DND-41 (cell line): ENCODE measurements around the gene MYO5C.

Source experiments
- ATAC-seq: fragments of 200-7000 bp; cut with Tn5 transposase; 3 replicates; pipeline ENCODE4 v1.9.1; 2021; ENCODE audit warnings: low read depth; ENCODE audit not compliant: insufficient read depth
- DNase-seq: peaks from one replicate; pipeline ENCODE4 v3.0.0-alpha.2; 2020
- H2AFZ ChIP-seq: 2 replicates; pipeline ENCODE4 v1.6.0; 2012; ENCODE audit warnings: low read depth, low read length
- H3K27ac ChIP-seq: 2 replicates; pipeline ENCODE4 v1.5.1; 2012; ENCODE audit warnings: low read length, inconsistent platforms
- H3K27me3 ChIP-seq: fragments of 200-600 bp; sonication (generic); 2 replicates; pipeline ENCODE4 v1.6.0; 2012; ENCODE audit warnings: low read length, mild to moderate bottlenecking, inconsistent platforms; ENCODE audit not compliant: insufficient read depth, poor library complexity
- H3K36me3 ChIP-seq: 2 replicates; pipeline ENCODE4 v1.5.1; 2012; ENCODE audit warnings: low read length, inconsistent platforms; ENCODE audit not compliant: insufficient read depth
- H3K4me1 ChIP-seq: 2 replicates; pipeline ENCODE4 v1.5.1; 2012; ENCODE audit warnings: mild to moderate bottlenecking, low read length; ENCODE audit not compliant: insufficient read depth
- H3K4me2 ChIP-seq: 2 replicates; pipeline ENCODE4 v1.6.0; 2012; ENCODE audit warnings: mild to moderate bottlenecking, moderate library complexity, low read length, inconsistent platforms; ENCODE audit not compliant: insufficient read depth
- H3K4me3 ChIP-seq, 2 experiments: fragments of 200-600 bp in 1 of 2; shearing (Covaris generic) in 1 of 2; 2 replicates each; pipeline ENCODE4 v1.5.1; 2012 to 2016; ENCODE audit warnings: inconsistent platforms in 2 of 2, low read length in 2 of 2, mild to moderate bottlenecking in 2 of 2, low read depth in 1 of 2, moderate library complexity in 1 of 2
- H3K79me2 ChIP-seq: 2 replicates; pipeline ENCODE4 v1.6.0; 2012; ENCODE audit warnings: low read length, inconsistent platforms; ENCODE audit not compliant: insufficient read depth
- H3K9ac ChIP-seq: 2 replicates; pipeline ENCODE4 v1.6.0; 2012; ENCODE audit warnings: low read depth, mild to moderate bottlenecking, inconsistent platforms, low read length, moderate library complexity
- H3K9me3 ChIP-seq: 2 replicates; pipeline ENCODE4 v1.5.1; 2012; ENCODE audit warnings: low read length, moderate library complexity, mild to moderate bottlenecking, inconsistent platforms; ENCODE audit not compliant: insufficient read depth, severe bottlenecking
- H4K20me1 ChIP-seq: 2 replicates; pipeline ENCODE4 v1.6.0; 2012; ENCODE audit warnings: low read length; ENCODE audit not compliant: insufficient read depth
- CTCF ChIP-seq: IDR thresholded peaks from 2 replicates; pipeline ENCODE4 v1.5.1; 2012; ENCODE audit warnings: borderline replicate concordance, low read length, moderate library complexity, mild to moderate bottlenecking; ENCODE audit not compliant: poor library complexity, severe bottlenecking; ENCODE audit errors: extremely low read depth
- EZH2 ChIP-seq: IDR thresholded peaks from 3 replicates; pipeline ENCODE4 v1.6.1; 2012; ENCODE audit warnings: borderline replicate concordance, low read depth, mild to moderate bottlenecking, moderate library complexity, low read length, inconsistent platforms; ENCODE audit not compliant: severe bottlenecking

The MYO5C gene

GRCh38 chr15:52208306-52208946, 87.2 kb downstream of the MYO5C start:
- Histone ChIP-seq H3K27me3 (no peaks in the 10 kb centered on the region), H3K4me2 (no peak overlapping the region), H3K9ac (no peak overlapping the region), H3K4me3 (no peak overlapping the region), H2AFZ (no peak overlapping the region), H4K20me1 (no peaks in the 10 kb centered on the region), H3K27ac (no peak overlapping the region), H3K4me1 (no peaks in the 10 kb centered on the region), H3K36me3 (no peaks in the 10 kb centered on the region), H3K9me3 (no peaks in the 10 kb centered on the region), H3K79me2 (no peaks in the 10 kb centered on the region)
- peak; percentile 89 for ATAC-seq
- peak; percentile 84 for TF ChIP-seq CTCF
- no peak for TF ChIP-seq EZH2
- peak; percentile 71 for DNase-seq

GRCh38 chr15:52207191-52207590, 88.4 kb downstream of the MYO5C start:
- H3K27me3 ChIP-seq, result no peaks in the 10 kb centered on the region
- H3K9me3 ChIP-seq, result no peaks in the 10 kb centered on the region
- TF ChIP-seq EZH2, result no peak
- H3K79me2 ChIP-seq, result no peaks in the 10 kb centered on the region
- H3K4me3 ChIP-seq, result no peak overlapping the region
- H3K4me1 ChIP-seq, result no peaks in the 10 kb centered on the region
- no peak overlapping the region for H3K9ac ChIP-seq
- no peak overlapping the region for H2AFZ ChIP-seq
- DNase-seq (no peak), ATAC-seq (no peak)
- no peak overlapping the region for H3K27ac ChIP-seq
- H3K36me3 ChIP-seq, result no peaks in the 10 kb centered on the region
- no peaks in the 10 kb centered on the region for H4K20me1 ChIP-seq
- no peak overlapping the region for H3K4me2 ChIP-seq

GRCh38 chr15:52206446-52206845, 89.2 kb downstream of the MYO5C start:
- Histone ChIP-seq H3K36me3 (no peaks in the 10 kb centered on the region), H4K20me1 (no peaks in the 10 kb centered on the region), H3K4me2 (no peak overlapping the region), H3K4me3 (no peak overlapping the region), H3K9ac (no peak overlapping the region), H3K27me3 (no peaks in the 10 kb centered on the region), H2AFZ (no peak overlapping the region), H3K79me2 (no peaks in the 10 kb centered on the region), H3K27ac (no peak overlapping the region), H3K4me1 (no peaks in the 10 kb centered on the region), H3K9me3 (no peaks in the 10 kb centered on the region)
- DNase-seq, result no peak
- no peak for ATAC-seq
- TF ChIP-seq CTCF (no peak), EZH2 (no peak)

DNA sequence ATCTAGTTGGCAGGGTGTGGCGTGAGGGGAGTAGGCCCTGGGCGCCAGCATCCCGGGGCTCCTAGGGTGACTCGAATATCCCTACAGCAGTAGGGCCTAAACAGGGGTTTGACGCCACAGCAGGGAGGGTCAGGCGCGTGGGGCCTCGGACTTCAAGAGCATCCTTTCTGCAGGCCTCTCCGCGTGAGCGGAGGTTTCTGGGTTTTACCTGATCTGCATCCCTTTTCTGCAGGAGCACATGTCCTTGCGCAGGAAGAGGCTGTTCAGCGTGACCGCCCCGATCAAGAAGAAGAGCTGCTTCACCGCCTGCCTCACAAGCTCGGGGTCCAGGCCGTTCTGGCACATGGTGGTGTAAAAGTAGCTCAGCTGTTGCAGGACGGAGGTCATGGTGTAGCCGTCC, 90.9 kb downstream of the MYO5C start:
- DNase-seq (no peak), ATAC-seq (no peak)
- Histone ChIP-seq H3K27me3 (no peaks in the 10 kb centered on the region), H4K20me1 (no peaks in the 10 kb centered on the region), H3K4me3 (no peak overlapping the region), H3K9me3 (no peaks in the 10 kb centered on the region), H3K4me1 (no peaks in the 10 kb centered on the region), H3K27ac (no peak overlapping the region), H3K79me2 (no peaks in the 10 kb centered on the region), H2AFZ (no peak overlapping the region), H3K9ac (no peak overlapping the region), H3K36me3 (no peaks in the 10 kb centered on the region), H3K4me2 (no peak overlapping the region)
- TF ChIP-seq CTCF, result no peak
- no peak for TF ChIP-seq EZH2
